Liver (tissue), 9 donors: Measurements from ENCODE around the gene SAPCD2. TPM values are rescaled to one million over a fixed set of nuclear protein-coding genes. Genes with fewer than 3 reads are reported as not detected.

Experiments used
- DNase-seq: peaks from one replicate; pipeline ENCODE4 v3.0.0-alpha.2; 2017; ENCODE audit warnings: low spot score
- H3K27ac ChIP-seq, 2 donors: one replicate each; pipeline ENCODE4 v1.7.0; 2013; ENCODE audit warnings: inconsistent platforms in 2 of 2, low read length in 2 of 2, control low read depth in 1 of 2, low read depth in 1 of 2, mild to moderate bottlenecking in 1 of 2
- H3K27me3 ChIP-seq, 4 donors: one replicate each; pipeline versions ENCODE4 v1.6.1 to v1.7.0; 2013; ENCODE audit warnings: low read length in 3 of 4, inconsistent platforms in 1 of 4, mild to moderate bottlenecking in 1 of 4, moderate library complexity in 1 of 4; ENCODE audit not compliant: control insufficient read depth in 4 of 4, insufficient read depth in 4 of 4
- H3K36me3 ChIP-seq, 4 donors: one replicate each; pipeline versions ENCODE4 v1.6.1 to v1.7.0; 2013; ENCODE audit warnings: low read length in 3 of 4, mild to moderate bottlenecking in 3 of 4, low read depth in 1 of 4, moderate library complexity in 1 of 4; ENCODE audit not compliant: control insufficient read depth in 4 of 4, insufficient read depth in 3 of 4
- H3K4me1 ChIP-seq, 4 donors: one replicate each; pipeline versions ENCODE4 v1.6.1 to v1.7.0; 2013; ENCODE audit warnings: low read length in 3 of 4, mild to moderate bottlenecking in 3 of 4, moderate library complexity in 1 of 4; ENCODE audit not compliant: control insufficient read depth in 4 of 4, insufficient read depth in 4 of 4
- H3K4me3 ChIP-seq, 3 donors: one replicate each; pipeline versions ENCODE4 v1.6.1 to v1.7.0; 2013; ENCODE audit warnings: low read length in 3 of 3, control low read depth in 1 of 3, low read depth in 1 of 3, mild to moderate bottlenecking in 1 of 3
- H3K9ac ChIP-seq, 2 donors: one replicate each; pipeline ENCODE4 v1.7.0; 2013; ENCODE audit warnings: low read length in 2 of 2, mild to moderate bottlenecking in 2 of 2, moderate library complexity in 2 of 2, control low read depth in 1 of 2, low read depth in 1 of 2
- H3K9me3 ChIP-seq, 4 donors: one replicate each; pipeline versions ENCODE4 v1.6.1 to v1.7.0; 2013; ENCODE audit warnings: low read length in 3 of 4; ENCODE audit not compliant: control insufficient read depth in 4 of 4
- ATF3 ChIP-seq: IDR thresholded peaks from 2 replicates; pipeline ENCODE4 v1.6.1; 2016; ENCODE audit warnings: antibody characterized with exemption
- CTCF ChIP-seq: fragments of 150-350 bp; IDR thresholded peaks from 2 replicates; pipeline ENCODE4 v1.5.1; 2017; ENCODE audit warnings: improper control_type of control experiment, low read depth, low read length; ENCODE audit not compliant: missing input control
- EGR1 ChIP-seq, 2 donors: IDR thresholded peaks; 2 replicates each; pipeline ENCODE4 v1.6.1; 2016 to 2018; ENCODE audit warnings: antibody characterized with exemption in 2 of 2, low read depth in 2 of 2
- FOXA1 ChIP-seq: IDR thresholded peaks from 2 replicates; pipeline ENCODE4 v1.6.1; 2016; ENCODE audit warnings: antibody characterized with exemption
- FOXA2 ChIP-seq: IDR thresholded peaks from 2 replicates; pipeline ENCODE4 v1.6.1; 2016; ENCODE audit warnings: antibody characterized with exemption
- HNF4A ChIP-seq, 2 donors: conservative IDR thresholded peaks; 2 replicates each; pipeline ENCODE4 v1.6.1; 2016; ENCODE audit warnings: antibody characterized with exemption in 2 of 2, mild to moderate bottlenecking in 2 of 2
- HNF4G ChIP-seq: IDR thresholded peaks from 2 replicates; pipeline ENCODE4 v1.6.1; 2016; ENCODE audit warnings: antibody characterized with exemption
- JUND ChIP-seq, 2 donors: IDR thresholded peaks; 2 replicates each; pipeline ENCODE4 v1.6.1; 2016; ENCODE audit warnings: antibody characterized with exemption in 2 of 2
- MAX ChIP-seq: IDR thresholded peaks from 2 replicates; pipeline ENCODE4 v1.6.1; 2016; ENCODE audit warnings: antibody characterized with exemption
- NR2F2 ChIP-seq: IDR thresholded peaks from 2 replicates; pipeline ENCODE4 v1.6.1; 2016; ENCODE audit warnings: antibody characterized with exemption
- RAD21 ChIP-seq, 2 donors: IDR thresholded peaks; 2 replicates each; pipeline ENCODE4 v1.6.1; 2016; ENCODE audit warnings: antibody characterized with exemption in 2 of 2, mild to moderate bottlenecking in 2 of 2
- REST ChIP-seq: IDR thresholded peaks from 2 replicates; pipeline ENCODE4 v1.6.1; 2016; ENCODE audit warnings: antibody characterized with exemption, mild to moderate bottlenecking
- RXRA ChIP-seq, 2 donors: IDR thresholded peaks; 2 replicates each; pipeline ENCODE4 v1.6.1; 2017 to 2018; ENCODE audit warnings: antibody characterized with exemption in 2 of 2, mild to moderate bottlenecking in 1 of 2
- SP1 ChIP-seq: IDR thresholded peaks from 2 replicates; pipeline ENCODE4 v1.6.1; 2018; ENCODE audit warnings: antibody characterized with exemption, mild to moderate bottlenecking
- TAF1 ChIP-seq: conservative IDR thresholded peaks from 2 replicates; pipeline ENCODE4 v1.6.1; 2016; ENCODE audit warnings: antibody characterized with exemption, mild to moderate bottlenecking
- ZBTB33 ChIP-seq: IDR thresholded peaks from 2 replicates; pipeline ENCODE4 v1.6.1; 2016; ENCODE audit warnings: antibody characterized with exemption
- WGBS: extraction: QIAGEN DNeasy Blood & Tissue Kit; methylation state at CpG from one replicate; pipeline ENCODE4 v1.1.7; 2013; 5-methylcytosine and 5-hydroxymethylcytosine counted together
- polyA plus RNA-seq, 2 donors: library from polyadenylated mRNA; stranded (reverse) in 1 of 2; unstranded in 1 of 2; fragments of 200-250 nt in 1 of 2; fragments of >200 nt in 1 of 2; fragmentation: Nextera tagmentation in 1 of 2; extraction: Ambion mirVana in 1 of 2; gene quantifications; one replicate each; pipeline versions ENCODE4 v1.2.1 to v1.2.3, GENCODE V29; 2013 to 2015
- total RNA-seq, 2 donors: library from RNA; depleted of rRNA; stranded (reverse); fragments of >200 nt; gene quantifications; one replicate each; pipeline ENCODE4 v1.2.3, GENCODE V29; 2014
- donor health status: healthy.
- donor health status: healthy.
- donor health status: healthy.
- donor health status: healthy.
- donor health status: healthy.

The SAPCD2 gene
- total and polyA plus RNA-seq, 4 donors = 0.06 to 1.8 (median 0.23) TPM

- no peaks in the 10 kb centered on the region for H3K9me3 ChIP-seq
- no peak for DNase-seq
- TF ChIP-seq HNF4G = no peak
- TF ChIP-seq ZBTB33 = no peak
- TF ChIP-seq FOXA1 = no peak
- no peak for TF ChIP-seq REST
- no peak for TF ChIP-seq JUND (IDR thresholded peaks at IDR 0.05)
- no peak for TF ChIP-seq SP1
- no peak for TF ChIP-seq CTCF
- no peak for TF ChIP-seq ATF3
- no peak for TF ChIP-seq HNF4A (conservative IDR thresholded peaks at IDR 0.05)
- TF ChIP-seq RAD21 (IDR thresholded peaks at IDR 0.05) = no peak
- no peak for TF ChIP-seq FOXA2
- TF ChIP-seq NR2F2 = no peak
- no peak for TF ChIP-seq TAF1
- no peak for TF ChIP-seq MAX
- TF ChIP-seq EGR1 (IDR thresholded peaks at IDR 0.05; ENCODE audit: low read depth in 2 of 2) = no peak
- TF ChIP-seq RXRA (IDR thresholded peaks at IDR 0.05) = no peak
- H3K4me1 ChIP-seq = peaks cover 0 to 10% (median 1%) of the 10 kb centered on the region in 4 donors
- WGBS = 84% methylated on average over 13 of the region's 13 CpGs
- no peak overlapping the region for H3K9ac ChIP-seq
- peaks cover 0 to 4% (median under 1%) of the 10 kb centered on the region in 4 donors for H3K27me3 ChIP-seq
- H3K27ac ChIP-seq = no peak overlapping the region
- H3K36me3 ChIP-seq = no peaks in the 10 kb centered on the region
- no peak overlapping the region for H3K4me3 ChIP-seq
Observed at GRCh38 chr9:137037035-137037434, 33.3 kb downstream of the SAPCD2 start.

- 77% methylated on average over 8 of the region's 8 CpGs for WGBS
- H3K27ac ChIP-seq = no peak overlapping the region
Observed at GRCh38 chr9:137035937-137036336, 34.4 kb downstream of the SAPCD2 start.

More at GRCh38 chr9:137035937-137036336, 34.4 kb downstream of the SAPCD2 start:
- TF ChIP-seq RAD21 (IDR thresholded peaks at IDR 0.05) (no peak), CTCF (no peak), EGR1 (IDR thresholded peaks at IDR 0.05; ENCODE audit: low read depth in 2 of 2) (no peak), FOXA1 (no peak), MAX (no peak), ATF3 (no peak), TAF1 (no peak), SP1 (no peak), HNF4A (conservative IDR thresholded peaks at IDR 0.05) (no peak), NR2F2 (no peak), JUND (IDR thresholded peaks at IDR 0.05) (no peak), FOXA2 (no peak)
- H3K9me3 ChIP-seq = no peaks in the 10 kb centered on the region
- peaks cover 0 to 10% (median 1%) of the 10 kb centered on the region in 4 donors for H3K4me1 ChIP-seq
- H3K9ac ChIP-seq = no peak overlapping the region
- no peak overlapping the region for H3K4me3 ChIP-seq
- no peak for DNase-seq
- no peaks in the 10 kb centered on the region for H3K36me3 ChIP-seq
- peaks cover 0 to 3% (median under 1%) of the 10 kb centered on the region in 4 donors for H3K27me3 ChIP-seq
